Spleen (tissue), 11 donors: ENCODE data around the gene KLF13. TPM values are rescaled to one million over a fixed set of nuclear protein-coding genes. Genes with fewer than 3 reads are reported as not detected.

Source experiments
- DNase-seq: peaks from one replicate; pipeline ENCODE4 v3.0.0-alpha.2; 2020
- H3K27ac ChIP-seq, 8 donors: fragments of 200-600 bp; sonication (generic) in 7 of 8; 1 replicate in 4 of 8; 2 replicates in 4 of 8; pipeline versions ENCODE4 v1.5.0 to v1.8.0; 2016 to 2021; ENCODE audit warnings: inconsistent platforms in 4 of 8, mild to moderate bottlenecking in 4 of 8, moderate library complexity in 1 of 8
- H3K27me3 ChIP-seq, 7 donors: fragments of 200-600 bp; sonication (generic) in 6 of 7; replicated peaks in 1 of 7; 1 replicate in 4 of 7; 2 replicates in 3 of 7; pipeline versions ENCODE4 v1.5.0 to v1.8.0; 2016 to 2021; ENCODE audit warnings: inconsistent platforms in 3 of 7, mild to moderate bottlenecking in 1 of 7
- H3K36me3 ChIP-seq, 6 donors: fragments of 200-600 bp; sonication (generic) in 5 of 6; 1 replicate in 4 of 6; 2 replicates in 2 of 6; pipeline versions ENCODE4 v1.5.0 to v1.8.0; 2016 to 2021; ENCODE audit warnings: inconsistent platforms in 2 of 6
- H3K4me1 ChIP-seq, 6 donors: fragments of 200-600 bp; sonication (generic) in 5 of 6; 1 replicate in 3 of 6; 2 replicates in 3 of 6; pipeline versions ENCODE4 v1.5.0 to v1.8.0; 2016 to 2021; ENCODE audit warnings: inconsistent platforms in 3 of 6
- H3K4me3 ChIP-seq, 8 donors: fragments of 200-600 bp; sonication (generic) in 7 of 8; 1 replicate in 4 of 8; 2 replicates in 4 of 8; pipeline versions ENCODE4 v1.5.0 to v1.8.0; 2016 to 2021; ENCODE audit warnings: inconsistent platforms in 4 of 8, mild to moderate bottlenecking in 4 of 8, moderate library complexity in 2 of 8
- H3K9me3 ChIP-seq, 8 donors: fragments of 200-600 bp; sonication (generic) in 7 of 8; 1 replicate in 4 of 8; 2 replicates in 4 of 8; pipeline versions ENCODE4 v1.5.0 to v1.8.0; 2016 to 2021; ENCODE audit warnings: inconsistent platforms in 4 of 8
- CTCF ChIP-seq, 11 experiments: fragments of 200-600 bp in 7 of 11; fragments of 450-650 bp in 4 of 11; sonication (generic) in 4 of 11; IDR thresholded peaks in 8 of 11; conservative IDR thresholded peaks in 3 of 11; 1 replicate in 7 of 11; 2 replicates in 4 of 11; pipeline versions ENCODE4 v1.4.0 to v1.8.0; 2016 to 2021; ENCODE audit warnings: antibody characterized with exemption in 11 of 11, inconsistent platforms in 4 of 11, mild to moderate bottlenecking in 1 of 11
- POLR2A ChIP-seq, 3 donors: fragments of 450-650 bp; IDR thresholded peaks; one replicate each; pipeline ENCODE4 v1.5.1; 2017; ENCODE audit warnings: antibody characterized with exemption in 3 of 3, mild to moderate bottlenecking in 1 of 3
- POLR2AphosphoS5 ChIP-seq, 3 donors: sonication (generic); formaldehyde crosslinking; IDR thresholded peaks; one replicate each; pipeline ENCODE4 v1.5.1; 2017; ENCODE audit warnings: antibody characterized with exemption in 3 of 3
- WGBS, 5 donors: extraction: QIAGEN DNeasy Blood & Tissue Kit in 3 of 5; methylation state at CpG; one replicate each; pipeline versions ENCODE4 v1.1.5 to v1.1.7; 2013 to 2018; 5-methylcytosine and 5-hydroxymethylcytosine counted together
- intact Hi-C: fragments of 100-400 bp; cut with DNase I; formaldehyde crosslinking; loops from one replicate; pipeline ENCODE4 v1.15.0; 2023; ENCODE audit warnings: low total_unique reads
- polyA plus RNA-seq, 3 donors: library from polyadenylated mRNA; stranded (reverse); fragments of 200-250 nt; gene quantifications; one replicate each; pipeline ENCODE4 v1.2.1, GENCODE V29; 2013
- total RNA-seq, 7 donors: library from RNA; depleted of rRNA in 3 of 7; stranded (reverse); fragments of >200 nt in 3 of 7; fragmentation: NEBNext Ultra II Directional in 4 of 7; extraction: Animal tissue kit (Norgen Biotek cat#: 25700) in 4 of 7; gene quantifications; one replicate each; pipeline versions ENCODE4 v1.1.0 to v1.2.1, GENCODE V29; 2016 to 2021
- donor health status: healthy with polysubstance abuse.
- donor health status: DM: no; HTN: no; CAD: no; lungs with moderate emphysema.
- donor health status: DM: no; HTN: no; CAD: no.
- donor health status: Bipolar disorder and iron deficiency.
- donor health status: healthy.
- donor health status: DM: no; HTN: no; CAD: no.
- donor health status: DM: yes; HTN: yes; CAD: no.

The KLF13 gene
- total and polyA plus RNA-seq, 10 donors, result 21.8 to 111 (median 81.4) TPM

GRCh38 chr15:31298707-31299172 lies 27.9 kb upstream of the KLF13 start:
- H3K9me3 ChIP-seq, result no peaks in the 10 kb centered on the region
- TF ChIP-seq POLR2A (IDR thresholded peaks at IDR 0.05) (no peak), POLR2AphosphoS5 (IDR thresholded peaks at IDR 0.05) (no peak), CTCF (IDR thresholded peaks at IDR 0.05 in 8 of 11, conservative IDR thresholded peaks at IDR 0.05 in 3 of 11) (no peak)
- intact Hi-C loops, result no loop called here
- peaks cover 0 to 40% (median 29%) of the 10 kb centered on the region in 6 donors for H3K4me1 ChIP-seq
- no peak overlapping the region for H3K27ac ChIP-seq
- WGBS, 5 donors, result 81 to 94% (median 83%) methylated on average over 7 to 11 of the region's 11 CpGs
- H3K4me3 ChIP-seq, result no peak overlapping the region
- H3K36me3 ChIP-seq, result no peaks in the 10 kb centered on the region
- DNase-seq, result peak; percentile 41
- H3K27me3 ChIP-seq, result no peaks in the 10 kb centered on the region

- Histone ChIP-seq H3K36me3 (no peaks in the 10 kb centered on the region), H3K27ac (no peak overlapping the region), H3K27me3 (no peaks in the 10 kb centered on the region), H3K9me3 (no peaks in the 10 kb centered on the region), H3K4me3 (no peak overlapping the region), H3K4me1 (peaks cover 0 to 54% (median 35%) of the 10 kb centered on the region in 6 donors)
- intact Hi-C loops, result no loop called here
- 46 to 80% (median 61%) methylated on average over 4 to 10 of the region's 10 CpGs for WGBS, 5 donors
- no peak for DNase-seq
- TF ChIP-seq POLR2AphosphoS5 (IDR thresholded peaks at IDR 0.05) (peak in 1 of 3 donors; percentile 15), CTCF (IDR thresholded peaks at IDR 0.05 in 8 of 11, conservative IDR thresholded peaks at IDR 0.05 in 3 of 11) (no peak)
Observed at GRCh38 chr15:31300208-31300661, 26.4 kb upstream of the KLF13 start.

GRCh38 chr15:31300981-31301672 lies 25.5 kb upstream of the KLF13 start:
- TF ChIP-seq POLR2A (IDR thresholded peaks at IDR 0.05) (no peak), POLR2AphosphoS5 (IDR thresholded peaks at IDR 0.05) (peak in 1 of 3 donors; percentile 30)
- no peaks in the 10 kb centered on the region for H3K36me3 ChIP-seq
- no peaks in the 10 kb centered on the region for H3K9me3 ChIP-seq
- no peak overlapping the region for H3K4me3 ChIP-seq
- H3K27me3 ChIP-seq, result no peaks in the 10 kb centered on the region
- DNase-seq, result no peak
- H3K27ac ChIP-seq, result no peak overlapping the region
- 54 to 79% (median 65%) methylated on average over 12 to 16 of the region's 16 CpGs for WGBS, 5 donors
- peaks cover 0 to 61% (median 35%) of the 10 kb centered on the region in 6 donors for H3K4me1 ChIP-seq
- intact Hi-C loops, result no loop called here

- H3K4me3 ChIP-seq, result no peak overlapping the region
- H3K9me3 ChIP-seq, result no peaks in the 10 kb centered on the region
- H3K27ac ChIP-seq, result no peak overlapping the region
- WGBS, 5 donors, result 44 to 78% (median 67%) methylated on average over 4 of the region's 4 CpGs
- no peaks in the 10 kb centered on the region for H3K36me3 ChIP-seq
- no peak for DNase-seq
- no peak for TF ChIP-seq CTCF (IDR thresholded peaks at IDR 0.05 in 8 of 11, conservative IDR thresholded peaks at IDR 0.05 in 3 of 11)
- no peak for TF ChIP-seq POLR2A (IDR thresholded peaks at IDR 0.05)
- no peak for TF ChIP-seq POLR2AphosphoS5 (IDR thresholded peaks at IDR 0.05)
- H3K4me1 ChIP-seq, result peaks cover 0 to 66% (median 38%) of the 10 kb centered on the region in 6 donors
- H3K27me3 ChIP-seq, result no peaks in the 10 kb centered on the region
- intact Hi-C loops, result no loop called here
Observed at GRCh38 chr15:31301673-31301990, 25.0 kb upstream of the KLF13 start.
